ENCODE data around the gene DIPK1C.

GRCh38 chr18:74446631-74447403 lies 10.3 kb downstream of the DIPK1C start:
- TF ChIP-seq JUNB (IDR thresholded peaks at IDR 0.05; ENCODE audit: unreplicated experiment): no peak
- TF ChIP-seq CTCF (conservative IDR thresholded peaks at IDR 0.05; ENCODE audit: low read depth in 2 of 2): no peak
- TF ChIP-seq, protein P1, sequence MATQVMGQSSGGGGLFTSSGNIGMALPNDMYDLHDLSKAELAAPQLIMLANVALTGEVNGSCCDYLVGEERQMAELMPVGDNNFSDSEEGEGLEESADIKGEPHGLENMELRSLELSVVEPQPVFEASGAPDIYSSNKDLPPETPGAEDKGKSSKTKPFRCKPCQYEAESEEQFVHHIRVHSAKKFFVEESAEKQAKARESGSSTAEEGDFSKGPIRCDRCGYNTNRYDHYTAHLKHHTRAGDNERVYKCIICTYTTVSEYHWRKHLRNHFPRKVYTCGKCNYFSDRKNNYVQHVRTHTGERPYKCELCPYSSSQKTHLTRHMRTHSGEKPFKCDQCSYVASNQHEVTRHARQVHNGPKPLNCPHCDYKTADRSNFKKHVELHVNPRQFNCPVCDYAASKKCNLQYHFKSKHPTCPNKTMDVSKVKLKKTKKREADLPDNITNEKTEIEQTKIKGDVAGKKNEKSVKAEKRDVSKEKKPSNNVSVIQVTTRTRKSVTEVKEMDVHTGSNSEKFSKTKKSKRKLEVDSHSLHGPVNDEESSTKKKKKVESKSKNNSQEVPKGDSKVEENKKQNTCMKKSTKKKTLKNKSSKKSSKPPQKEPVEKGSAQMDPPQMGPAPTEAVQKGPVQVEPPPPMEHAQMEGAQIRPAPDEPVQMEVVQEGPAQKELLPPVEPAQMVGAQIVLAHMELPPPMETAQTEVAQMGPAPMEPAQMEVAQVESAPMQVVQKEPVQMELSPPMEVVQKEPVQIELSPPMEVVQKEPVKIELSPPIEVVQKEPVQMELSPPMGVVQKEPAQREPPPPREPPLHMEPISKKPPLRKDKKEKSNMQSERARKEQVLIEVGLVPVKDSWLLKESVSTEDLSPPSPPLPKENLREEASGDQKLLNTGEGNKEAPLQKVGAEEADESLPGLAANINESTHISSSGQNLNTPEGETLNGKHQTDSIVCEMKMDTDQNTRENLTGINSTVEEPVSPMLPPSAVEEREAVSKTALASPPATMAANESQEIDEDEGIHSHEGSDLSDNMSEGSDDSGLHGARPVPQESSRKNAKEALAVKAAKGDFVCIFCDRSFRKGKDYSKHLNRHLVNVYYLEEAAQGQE (IDR thresholded peaks at IDR 0.05; ENCODE audit: unreplicated experiment): no peak
- no peak for TF ChIP-seq POLR2AphosphoS5 (IDR thresholded peaks at IDR 0.05; ENCODE audit: low read depth)
- no peak for TF ChIP-seq NANOG (IDR thresholded peaks at IDR 0.05; ENCODE audit: borderline replicate concordance)
- TF ChIP-seq, protein P2, sequence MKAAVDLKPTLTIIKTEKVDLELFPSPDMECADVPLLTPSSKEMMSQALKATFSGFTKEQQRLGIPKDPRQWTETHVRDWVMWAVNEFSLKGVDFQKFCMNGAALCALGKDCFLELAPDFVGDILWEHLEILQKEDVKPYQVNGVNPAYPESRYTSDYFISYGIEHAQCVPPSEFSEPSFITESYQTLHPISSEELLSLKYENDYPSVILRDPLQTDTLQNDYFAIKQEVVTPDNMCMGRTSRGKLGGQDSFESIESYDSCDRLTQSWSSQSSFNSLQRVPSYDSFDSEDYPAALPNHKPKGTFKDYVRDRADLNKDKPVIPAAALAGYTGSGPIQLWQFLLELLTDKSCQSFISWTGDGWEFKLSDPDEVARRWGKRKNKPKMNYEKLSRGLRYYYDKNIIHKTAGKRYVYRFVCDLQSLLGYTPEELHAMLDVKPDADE (IDR thresholded peaks at IDR 0.05): no peak
- TF ChIP-seq EZH2 (IDR thresholded peaks at IDR 0.05; ENCODE audit: low read depth, unreplicated experiment): no peak
- TF ChIP-seq EZH2phosphoT487 (IDR thresholded peaks at IDR 0.05; ENCODE audit: unreplicated experiment): no peak
- no peak for TF ChIP-seq ZNF331 (CRISPR knock-in tag; IDR thresholded peaks at IDR 0.05; ENCODE audit: low read depth)
- TF ChIP-seq CREB1 (CRISPR knock-in tag; IDR thresholded peaks at IDR 0.05; ENCODE audit: low read depth): no peak
- no peak for TF ChIP-seq STAT1 (IDR thresholded peaks at IDR 0.05; ENCODE audit: unreplicated experiment)
